ENCODE results near the gene GNG8.
A peak's percentile ranks its signal among the peaks of the same experiment; 100 is the strongest.

- TF ChIP-seq POLR2A (IDR thresholded peaks at IDR 0.05; ENCODE audit: low read length) (peak; percentile 30), GATA1 (IDR thresholded peaks at IDR 0.05; ENCODE audit: low read depth, low read length) (no peak)
Measured at GRCh38 chr19:46610851-46611770, 24.9 kb downstream of the GNG8 start.
